ENCODE data around the gene ZNF248. TPM values are rescaled to one million over a fixed set of nuclear protein-coding genes. Genes with fewer than 3 reads are reported as not detected.

ZNF248 gene
- 10 to 100 TPM; 10.6 to 10.8 TPM for total RNA-seq

DNA sequence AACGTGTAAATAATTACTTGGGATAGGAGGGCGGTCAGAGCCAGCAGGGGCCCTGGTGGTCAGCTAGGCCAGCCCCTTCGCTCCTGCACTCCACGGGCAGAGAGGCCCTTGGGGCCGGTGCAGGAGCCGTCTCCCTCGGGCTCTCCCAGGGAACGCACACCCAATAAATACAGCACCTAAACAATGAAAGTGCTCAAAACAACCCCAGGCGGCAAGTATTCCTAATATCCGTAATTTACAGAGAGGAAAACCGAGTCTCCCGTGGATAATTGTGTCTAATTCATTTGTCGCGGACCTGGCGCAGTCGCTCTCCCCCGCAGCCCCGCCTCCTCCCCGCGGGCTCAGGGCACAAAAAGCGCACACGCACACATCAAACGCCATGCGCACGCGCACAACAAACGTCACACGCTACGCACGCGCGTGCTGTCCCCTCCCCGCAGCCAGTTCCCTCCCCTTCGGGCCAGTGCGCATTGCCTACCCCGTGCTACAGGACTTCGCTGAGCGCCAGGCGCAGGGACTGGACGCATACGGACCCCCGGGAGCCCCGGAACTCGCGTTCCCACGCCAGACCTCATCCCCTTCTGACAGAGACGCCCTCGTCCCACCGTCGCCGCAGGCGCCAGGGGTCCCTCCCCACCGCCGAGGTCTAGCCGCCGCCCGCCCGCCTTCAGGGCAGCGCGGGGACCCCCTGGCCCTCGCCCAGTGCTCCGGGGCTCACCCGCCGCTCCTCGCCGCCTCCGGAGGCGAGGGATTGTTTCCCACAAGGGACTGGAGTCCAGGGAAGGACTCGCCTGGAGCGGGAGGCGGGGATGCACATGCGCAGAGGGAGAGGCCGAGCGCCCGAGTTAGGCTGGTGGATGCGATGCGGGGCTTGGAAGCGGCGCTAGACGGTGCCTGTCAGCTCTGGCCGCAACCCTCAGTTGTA is at the start of gene ZNF248:
TSS of gene ZNF248 (minus strand) at position 324 of the 925 bp plus-strand sequence. CDS start 1,300 bp downstream, outside the sequence.

Other genes starting within 250 kb of the ZNF248 start
- gene ZNF25, start 119.0 kb upstream of the ZNF248 start, total RNA-seq, result 1 to 10 TPM; 4.1 to 5.0 TPM
- 10 to 100 TPM; 36.7 to 38.0 TPM for gene ZNF33A, start 153.1 kb upstream of the ZNF248 start, total RNA-seq
- gene ZNF37A, start 236.7 kb upstream of the ZNF248 start, total RNA-seq, result 10 to 100 TPM; 19.1 to 19.4 TPM

All from activated naive CD4-positive, alpha-beta T cell treated with anti-CD3 and anti-CD28 coated beads, Interleukin-2, amount 10 ng/mL, durations not matched to agents 5 hours and 36 hours (primary cell).